Measurements from ENCODE around the gene HBP1. TPM values are rescaled to one million over a fixed set of nuclear protein-coding genes. Genes with fewer than 3 reads are reported as not detected.

The HBP1 gene
- total and polyA plus RNA-seq, 2 experiments from 2014 or later, result 47.7 to 84.7 TPM

- H3K4me2 ChIP-seq, result no peak overlapping the region
- no peak overlapping the region for H3K27ac ChIP-seq
- H3K9me2 ChIP-seq (replicated peaks; ENCODE audit: insufficient read depth), result no peaks in the 10 kb centered on the region
- H3K36me3 ChIP-seq (replicated peaks; ENCODE audit: insufficient read depth, low read depth), result no peaks in the 10 kb centered on the region
- TF ChIP-seq EZH2 (IDR thresholded peaks at IDR 0.05; ENCODE audit: borderline replicate concordance) (no peak), EZH2phosphoT487 (IDR thresholded peaks at IDR 0.05; ENCODE audit: low read depth, severe bottlenecking, unreplicated experiment) (no peak), CTCF (IDR thresholded peaks at IDR 0.05; ENCODE audit: poor library complexity) (no peak)
- WGBS (ENCODE audit: low lambda C conversion rate, missing lambda C conversion rate), result 77% methylated on average over 4 of the region's 4 CpGs
- H2AFZ ChIP-seq, result no peak overlapping the region
- H3K27me3 ChIP-seq, result no peaks in the 10 kb centered on the region
- H3K79me2 ChIP-seq, result no peaks in the 10 kb centered on the region
- H3K9me3 ChIP-seq (ENCODE audit: low read depth), result no peaks in the 10 kb centered on the region
- no peak for DNase-seq (ENCODE audit: low spot score)
- peaks cover 8% of the 10 kb centered on the region for H3K4me1 ChIP-seq (ENCODE audit: insufficient read depth)
- H4K20me1 ChIP-seq (ENCODE audit: insufficient read depth, poor library complexity, severe bottlenecking), result no peaks in the 10 kb centered on the region
- H3K4me3 ChIP-seq, result no peak overlapping the region
Measured at GRCh38 chr7:107145067-107145838, 23.6 kb upstream of the HBP1 start.

- Histone ChIP-seq H3K27me3 (no peaks in the 10 kb centered on the region), H2AFZ (peak overlapping the region; percentile 17), H3K36me3 (replicated peaks; ENCODE audit: insufficient read depth, low read depth) (no peaks in the 10 kb centered on the region), H3K79me2 (no peaks in the 10 kb centered on the region), H3K4me2 (no peak overlapping the region), H4K20me1 (ENCODE audit: insufficient read depth, poor library complexity, severe bottlenecking) (no peaks in the 10 kb centered on the region), H3K4me3 (no peak overlapping the region), H3K9me3 (ENCODE audit: low read depth) (no peaks in the 10 kb centered on the region), H3K27ac (no peak overlapping the region), H3K4me1 (ENCODE audit: insufficient read depth) (peaks cover 8% of the 10 kb centered on the region), H3K9me2 (replicated peaks; ENCODE audit: insufficient read depth) (no peaks in the 10 kb centered on the region)
- peak; percentile 50 for DNase-seq (ENCODE audit: low spot score)
- TF ChIP-seq EZH2phosphoT487 (IDR thresholded peaks at IDR 0.05; ENCODE audit: low read depth, severe bottlenecking, unreplicated experiment) (no peak), EZH2 (IDR thresholded peaks at IDR 0.05; ENCODE audit: borderline replicate concordance) (no peak), CTCF (IDR thresholded peaks at IDR 0.05; ENCODE audit: poor library complexity) (peak; percentile 70)
- 28% methylated on average over 3 of the region's 3 CpGs for WGBS (ENCODE audit: low lambda C conversion rate, missing lambda C conversion rate)
Measured at GRCh38 chr7:107147464-107148393, 21.1 kb upstream of the HBP1 start.

- H3K9me3 ChIP-seq (ENCODE audit: low read depth), result no peaks in the 10 kb centered on the region
- TF ChIP-seq EZH2phosphoT487 (IDR thresholded peaks at IDR 0.05; ENCODE audit: low read depth, severe bottlenecking, unreplicated experiment) (no peak), EZH2 (IDR thresholded peaks at IDR 0.05; ENCODE audit: borderline replicate concordance) (no peak), CTCF (IDR thresholded peaks at IDR 0.05; ENCODE audit: poor library complexity) (no peak)
- H3K36me3 ChIP-seq (replicated peaks; ENCODE audit: insufficient read depth, low read depth), result no peaks in the 10 kb centered on the region
- H3K27ac ChIP-seq, result no peak overlapping the region
- DNase-seq (ENCODE audit: low spot score), result no peak
- H3K27me3 ChIP-seq, result no peaks in the 10 kb centered on the region
- no peak overlapping the region for H2AFZ ChIP-seq
- H3K4me1 ChIP-seq (ENCODE audit: insufficient read depth), result peaks cover 8% of the 10 kb centered on the region
- H3K9me2 ChIP-seq (replicated peaks; ENCODE audit: insufficient read depth), result no peaks in the 10 kb centered on the region
- H3K4me3 ChIP-seq, result no peak overlapping the region
- H4K20me1 ChIP-seq (ENCODE audit: insufficient read depth, poor library complexity, severe bottlenecking), result no peaks in the 10 kb centered on the region
- H3K4me2 ChIP-seq, result no peak overlapping the region
- WGBS (ENCODE audit: low lambda C conversion rate, missing lambda C conversion rate), result 94% methylated on average over 2 of the region's 2 CpGs
- no peaks in the 10 kb centered on the region for H3K79me2 ChIP-seq
Measured at GRCh38 chr7:107148721-107149120, 20.1 kb upstream of the HBP1 start.

All from hepatocyte (in vitro differentiated cells).